ENCODE measurements around the gene TMEM167B. TPM values are rescaled to one million over a fixed set of nuclear protein-coding genes. Genes with fewer than 3 reads are reported as not detected.

Gene TMEM167B
- total RNA-seq, 1 donor from 2014 or later: 40.3 TPM

DNA sequence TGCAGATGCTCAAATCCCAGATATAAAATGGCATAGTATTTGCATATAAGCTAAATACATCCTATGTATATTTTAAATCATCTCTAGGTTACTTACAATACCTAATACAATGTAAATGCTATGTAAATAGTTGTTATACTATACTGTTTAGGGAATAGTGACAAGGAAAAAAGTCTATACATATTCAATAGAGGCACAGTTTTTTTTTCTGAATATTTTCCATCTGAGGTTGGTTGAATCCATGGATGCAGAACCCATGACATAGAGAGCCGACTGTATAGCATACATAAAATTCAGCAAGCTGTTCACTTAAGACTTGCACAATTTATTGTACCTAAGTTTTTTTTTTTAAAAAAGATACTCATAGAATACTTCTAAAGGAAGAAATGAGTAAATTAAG lies 21.3 kb upstream of the TMEM167B start:
- no peak for DNase-seq (ENCODE audit: low spot score)
- no peaks in the 10 kb centered on the region for H3K9me3 Mint-ChIP-seq (ENCODE audit: low read depth)
- no peak overlapping the region for H3K27ac Mint-ChIP-seq (ENCODE audit: unreplicated experiment)
- H3K27me3 Mint-ChIP-seq (ENCODE audit: low read depth): no peaks in the 10 kb centered on the region
- TF ChIP-seq, protein P1, sequence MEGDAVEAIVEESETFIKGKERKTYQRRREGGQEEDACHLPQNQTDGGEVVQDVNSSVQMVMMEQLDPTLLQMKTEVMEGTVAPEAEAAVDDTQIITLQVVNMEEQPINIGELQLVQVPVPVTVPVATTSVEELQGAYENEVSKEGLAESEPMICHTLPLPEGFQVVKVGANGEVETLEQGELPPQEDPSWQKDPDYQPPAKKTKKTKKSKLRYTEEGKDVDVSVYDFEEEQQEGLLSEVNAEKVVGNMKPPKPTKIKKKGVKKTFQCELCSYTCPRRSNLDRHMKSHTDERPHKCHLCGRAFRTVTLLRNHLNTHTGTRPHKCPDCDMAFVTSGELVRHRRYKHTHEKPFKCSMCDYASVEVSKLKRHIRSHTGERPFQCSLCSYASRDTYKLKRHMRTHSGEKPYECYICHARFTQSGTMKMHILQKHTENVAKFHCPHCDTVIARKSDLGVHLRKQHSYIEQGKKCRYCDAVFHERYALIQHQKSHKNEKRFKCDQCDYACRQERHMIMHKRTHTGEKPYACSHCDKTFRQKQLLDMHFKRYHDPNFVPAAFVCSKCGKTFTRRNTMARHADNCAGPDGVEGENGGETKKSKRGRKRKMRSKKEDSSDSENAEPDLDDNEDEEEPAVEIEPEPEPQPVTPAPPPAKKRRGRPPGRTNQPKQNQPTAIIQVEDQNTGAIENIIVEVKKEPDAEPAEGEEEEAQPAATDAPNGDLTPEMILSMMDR (IDR thresholded peaks at IDR 0.05): no peak
- H3K4me3 Mint-ChIP-seq (ENCODE audit: unreplicated experiment): no peak overlapping the region
- H3K4me1 Mint-ChIP-seq (ENCODE audit: low read depth): peaks cover 25% of the 10 kb centered on the region
- peaks cover 18% of the 10 kb centered on the region for H3K36me3 Mint-ChIP-seq (ENCODE audit: low read depth)

DNA sequence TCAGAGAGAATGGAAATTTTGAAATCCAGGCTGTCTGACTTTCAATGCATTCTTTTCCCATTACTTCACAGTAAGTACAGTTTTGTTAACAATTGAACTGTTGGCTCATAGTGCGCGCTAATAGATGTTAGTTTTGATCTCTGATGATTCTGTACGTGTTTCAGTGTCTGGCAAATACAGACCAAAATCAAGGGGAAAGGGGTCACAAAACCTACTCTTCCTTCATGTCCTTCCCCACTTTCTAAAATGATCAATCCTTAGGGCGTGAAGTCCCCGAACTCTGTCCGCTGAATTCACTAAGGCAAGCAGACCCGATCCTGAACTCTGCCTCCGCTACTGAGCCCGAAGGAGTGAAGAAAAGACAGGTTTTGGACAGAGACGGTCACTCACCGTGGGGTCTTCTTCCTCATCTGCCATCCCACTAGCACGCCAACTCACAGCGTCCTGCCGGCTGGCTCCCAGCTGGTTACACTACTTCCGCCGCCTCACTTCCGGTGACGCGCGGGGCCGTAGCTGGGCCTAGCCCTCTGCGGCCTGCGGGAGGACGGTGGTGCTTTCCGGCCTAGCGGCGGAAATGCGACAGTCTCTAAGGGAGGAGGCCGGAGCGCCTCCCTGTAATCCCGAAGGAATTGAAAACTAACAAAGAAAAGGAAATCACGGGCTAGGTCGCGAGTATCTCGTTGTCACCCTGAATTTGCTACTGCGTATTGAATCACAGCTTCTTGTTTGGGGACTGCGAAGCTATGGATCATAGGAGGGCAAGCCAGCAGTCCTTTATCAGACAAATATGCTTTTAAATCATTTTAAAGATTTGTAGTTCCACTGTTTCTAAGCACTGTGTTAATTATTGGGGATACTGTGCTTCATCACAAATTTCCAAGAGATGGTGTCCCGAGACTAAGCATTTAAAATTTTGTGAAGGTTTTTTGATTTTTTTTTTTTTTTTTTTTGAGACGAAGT lies 14.8 kb upstream of the TMEM167B start, which contains the start of gene TAF13:
Gene TAF13 (minus strand): TSS at position 473 of the 960 bp plus-strand sequence. CDS start 56 bp downstream, at position 417.
- TF ChIP-seq, protein P1 (IDR thresholded peaks at IDR 0.05): peak; percentile 49
- Mint-ChIP-seq H3K4me1 (ENCODE audit: low read depth) (peaks cover 38% of the 10 kb centered on the region), H3K27me3 (ENCODE audit: low read depth) (no peaks in the 10 kb centered on the region), H3K4me3 (ENCODE audit: unreplicated experiment) (peak within 1 kb of the TSS; percentile 98), H3K9me3 (ENCODE audit: low read depth) (no peaks in the 10 kb centered on the region), H3K36me3 (ENCODE audit: low read depth) (peaks cover 2% of the 10 kb centered on the region), H3K27ac (ENCODE audit: unreplicated experiment) (peak within 1 kb of the TSS; percentile 100)
- peak; percentile 98 for DNase-seq (ENCODE audit: low spot score)

DNA sequence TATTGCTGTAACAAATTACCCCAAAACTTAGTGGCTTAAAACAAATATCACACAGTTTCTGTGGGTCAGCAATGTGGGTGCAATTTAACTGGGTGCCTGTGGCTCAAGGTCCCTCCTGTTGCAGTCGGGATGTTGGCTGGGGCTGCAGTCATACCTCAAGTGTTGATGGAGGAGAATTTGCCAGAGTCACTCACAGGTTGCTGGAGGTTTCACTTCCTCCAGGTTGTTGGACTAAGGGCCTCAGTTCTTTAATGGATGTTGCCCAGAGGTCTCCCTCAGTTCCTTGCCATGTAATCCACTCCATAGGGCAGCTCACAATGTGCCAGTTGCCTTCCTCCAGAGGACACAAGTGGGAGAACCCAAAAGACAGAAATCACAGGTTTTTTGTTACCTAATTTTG lies 12.2 kb upstream of the TMEM167B start:
- no peak overlapping the region for H3K4me3 Mint-ChIP-seq (ENCODE audit: unreplicated experiment)
- H3K4me1 Mint-ChIP-seq (ENCODE audit: low read depth): peaks cover 29% of the 10 kb centered on the region
- no peaks in the 10 kb centered on the region for H3K27me3 Mint-ChIP-seq (ENCODE audit: low read depth)
- H3K36me3 Mint-ChIP-seq (ENCODE audit: low read depth): peaks cover 2% of the 10 kb centered on the region
- no peak for DNase-seq (ENCODE audit: low spot score)
- no peak overlapping the region for H3K27ac Mint-ChIP-seq (ENCODE audit: unreplicated experiment)
- H3K9me3 Mint-ChIP-seq (ENCODE audit: low read depth): no peaks in the 10 kb centered on the region
- TF ChIP-seq, protein P1 (IDR thresholded peaks at IDR 0.05): no peak

DNA sequence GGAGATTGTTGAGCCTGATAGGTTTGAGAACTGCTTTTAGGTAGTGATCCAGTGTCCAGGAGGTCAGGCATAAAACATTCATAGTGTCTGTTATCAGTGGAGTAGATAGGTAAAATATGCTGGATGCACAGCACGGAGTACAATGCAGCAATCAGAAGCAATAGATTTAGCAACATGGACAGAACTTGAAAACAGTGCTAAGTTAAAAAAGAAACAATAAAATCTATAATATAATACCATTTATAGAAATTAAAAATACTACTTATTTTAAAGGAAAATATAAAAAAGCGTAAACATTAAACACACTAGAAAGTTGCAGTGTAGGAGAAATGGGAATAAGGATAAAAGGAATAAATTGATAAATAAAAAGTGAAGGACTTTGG lies 11.3 kb upstream of the TMEM167B start:
- Mint-ChIP-seq H3K27me3 (ENCODE audit: low read depth) (no peaks in the 10 kb centered on the region), H3K36me3 (ENCODE audit: low read depth) (peaks cover 1% of the 10 kb centered on the region), H3K9me3 (ENCODE audit: low read depth) (no peaks in the 10 kb centered on the region), H3K27ac (ENCODE audit: unreplicated experiment) (no peak overlapping the region), H3K4me1 (ENCODE audit: low read depth) (peaks cover 21% of the 10 kb centered on the region), H3K4me3 (ENCODE audit: unreplicated experiment) (no peak overlapping the region)
- TF ChIP-seq, protein P1 (IDR thresholded peaks at IDR 0.05): no peak
- DNase-seq (ENCODE audit: low spot score): no peak

DNA sequence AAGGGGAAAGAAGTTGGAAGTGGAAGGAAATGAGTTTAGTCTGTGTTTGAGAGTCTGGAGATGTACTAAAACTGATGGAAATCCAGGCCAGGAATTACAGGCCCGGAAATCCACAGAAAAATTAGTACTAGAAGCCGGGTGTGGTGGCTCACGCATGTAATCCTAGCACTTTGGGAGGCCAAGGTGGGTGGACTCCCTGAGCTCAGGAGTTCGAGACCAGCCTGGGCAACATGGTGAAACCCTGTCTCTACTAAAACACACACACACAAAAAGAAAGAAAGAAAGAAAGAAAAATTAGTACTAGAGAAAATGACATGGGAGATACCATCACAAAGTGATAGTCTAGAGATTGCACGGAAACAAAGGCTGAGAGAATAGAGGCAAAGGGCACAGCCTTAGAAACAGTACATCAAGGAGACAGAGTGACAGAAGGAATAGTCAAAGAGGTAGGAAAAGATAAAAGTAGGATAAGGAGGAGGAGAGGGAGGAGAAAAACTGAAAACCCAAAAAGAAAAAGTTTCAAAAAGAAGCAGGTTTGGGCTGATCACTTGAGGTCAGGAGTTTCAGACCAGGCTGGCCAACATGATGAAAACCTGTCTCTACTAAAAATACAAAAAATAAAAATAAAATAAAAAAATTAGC lies 10.0 kb upstream of the TMEM167B start:
- H3K27ac Mint-ChIP-seq (ENCODE audit: unreplicated experiment): peak overlapping the region; percentile 76
- no peaks in the 10 kb centered on the region for H3K36me3 Mint-ChIP-seq (ENCODE audit: low read depth)
- H3K27me3 Mint-ChIP-seq (ENCODE audit: low read depth): no peaks in the 10 kb centered on the region
- no peaks in the 10 kb centered on the region for H3K9me3 Mint-ChIP-seq (ENCODE audit: low read depth)
- peaks cover 11% of the 10 kb centered on the region for H3K4me1 Mint-ChIP-seq (ENCODE audit: low read depth)
- TF ChIP-seq, protein P1 (IDR thresholded peaks at IDR 0.05): no peak
- no peak overlapping the region for H3K4me3 Mint-ChIP-seq (ENCODE audit: unreplicated experiment)
- no peak for DNase-seq (ENCODE audit: low spot score)
